GM23338 (cell line): ENCODE measurements around the gene ANKRD45. TPM values are rescaled to one million over a fixed set of nuclear protein-coding genes. Genes with fewer than 3 reads are reported as not detected.
A peak's percentile ranks its signal among the peaks of the same experiment; 100 is the strongest.

Source experiments
- ATAC-seq: fragments of 200-7000 bp; cut with Tn5 transposase; 3 replicates; pipeline ENCODE4 v1.9.1; 2020
- DNase-seq: peaks from one replicate; pipeline ENCODE4 v3.0.0-alpha.2; 2015; ENCODE audit warnings: low spot score
- H2AFZ ChIP-seq: fragments of 200-600 bp; sonication (generic); 2 replicates; pipeline ENCODE4 v1.8.0; 2016; ENCODE audit warnings: antibody characterized with exemption, mild to moderate bottlenecking, moderate library complexity
- H3F3A ChIP-seq: fragments of 200-600 bp; sonication (generic); replicated peaks from 2 replicates; pipeline ENCODE4 v1.8.0; 2017; ENCODE audit warnings: antibody characterized with exemption, mixed run types, low read depth
- H3K27ac ChIP-seq: fragments of 200-600 bp; sonication (generic); 2 replicates; pipeline ENCODE4 v1.6.1; 2016; ENCODE audit warnings: low read depth
- H3K27me3 ChIP-seq: fragments of 200-600 bp; sonication (generic); 2 replicates; pipeline ENCODE4 v1.8.0; 2016; ENCODE audit warnings: mild to moderate bottlenecking, mixed run types, moderate library complexity; ENCODE audit not compliant: insufficient read depth
- H3K36me3 ChIP-seq: fragments of 200-600 bp; sonication (generic); 2 replicates; pipeline ENCODE4 v1.8.0; 2016; ENCODE audit warnings: mild to moderate bottlenecking; ENCODE audit not compliant: insufficient read depth
- H3K4me1 ChIP-seq: fragments of 200-600 bp; sonication (generic); 2 replicates; pipeline ENCODE4 v1.8.0; 2016; ENCODE audit warnings: mild to moderate bottlenecking, moderate library complexity; ENCODE audit not compliant: insufficient read depth
- H3K4me2 ChIP-seq: fragments of 200-600 bp; sonication (generic); 2 replicates; pipeline ENCODE4 v1.7.1; 2017; ENCODE audit warnings: mixed run types
- H3K4me3 ChIP-seq: fragments of 200-600 bp; sonication (generic); 2 replicates; pipeline ENCODE4 v1.6.1; 2016; ENCODE audit warnings: mixed run types
- H3K79me2 ChIP-seq: fragments of 200-600 bp; sonication (generic); replicated peaks from 2 replicates; pipeline ENCODE4 v1.8.0; 2017; ENCODE audit warnings: mild to moderate bottlenecking; ENCODE audit not compliant: insufficient read depth
- H3K9me2 ChIP-seq: fragments of 200-600 bp; sonication (generic); 2 replicates; pipeline ENCODE4 v1.8.0; 2017; ENCODE audit not compliant: insufficient read depth
- H4K20me1 ChIP-seq: fragments of 200-600 bp; sonication (generic); replicated peaks from 2 replicates; pipeline ENCODE4 v1.8.0; 2017; ENCODE audit warnings: mild to moderate bottlenecking; ENCODE audit not compliant: insufficient read depth
- H3K27ac Mint-ChIP-seq: 2 replicates; pipeline ENCODE4 v1.8.0; 2020; ENCODE audit warnings: inconsistent platforms, mild to moderate bottlenecking, moderate library complexity, mixed read lengths
- H3K27me3 Mint-ChIP-seq: 3 replicates; pipeline ENCODE4 v1.8.0; 2022; ENCODE audit warnings: low read depth, mild to moderate bottlenecking, moderate library complexity, mixed read lengths, inconsistent platforms; ENCODE audit not compliant: insufficient read depth, poor library complexity
- H3K36me3 Mint-ChIP-seq: 3 replicates; pipeline ENCODE4 v1.8.0; 2021; ENCODE audit warnings: low read depth, mild to moderate bottlenecking, inconsistent platforms, moderate library complexity, mixed read lengths
- H3K4me1 Mint-ChIP-seq: 3 replicates; pipeline ENCODE4 v1.8.0; 2020; ENCODE audit warnings: mild to moderate bottlenecking, inconsistent platforms, mixed read lengths
- H3K4me3 Mint-ChIP-seq: 3 replicates; pipeline ENCODE4 v1.8.0; 2021; ENCODE audit warnings: moderate library complexity, mild to moderate bottlenecking, inconsistent platforms, mixed read lengths
- H3K9me3 Mint-ChIP-seq: 3 replicates; pipeline ENCODE4 v1.8.0; 2020; ENCODE audit warnings: moderate library complexity, mild to moderate bottlenecking, inconsistent platforms, mixed read lengths
- CREB1 ChIP-seq: fragments of 250-450 bp; sonication (Bioruptor Pico); IDR thresholded peaks from 2 replicates; pipeline ENCODE4 v1.5.0; 2020; ENCODE audit warnings: low read depth, mild to moderate bottlenecking, moderate library complexity
- CTCF ChIP-seq, 2 experiments: fragments of 200-600 bp in 1 of 2; sonication (generic) in 1 of 2; conservative IDR thresholded peaks; 2 replicates each; pipeline versions ENCODE4 v1.5.1 to v1.6.1; 2016 to 2017; ENCODE audit warnings: antibody characterized with exemption in 2 of 2, low read depth in 2 of 2, mild to moderate bottlenecking in 2 of 2, moderate library complexity in 1 of 2
- JUNB ChIP-seq: IDR thresholded peaks from one replicate; pipeline ENCODE4 v1.6.1; 2016; ENCODE audit warnings: antibody characterized with exemption; ENCODE audit not compliant: unreplicated experiment
- NANOG ChIP-seq: IDR thresholded peaks from 2 replicates; pipeline ENCODE4 v1.6.1; 2016; ENCODE audit warnings: antibody characterized with exemption, borderline replicate concordance
- POLR2AphosphoS5 ChIP-seq: IDR thresholded peaks from 2 replicates; pipeline ENCODE4 v1.6.1; 2016; ENCODE audit warnings: antibody characterized with exemption, low read depth
- STAT1 ChIP-seq: IDR thresholded peaks from one replicate; pipeline ENCODE4 v1.6.1; 2016; ENCODE audit warnings: antibody characterized with exemption; ENCODE audit not compliant: unreplicated experiment
- ZNF114 ChIP-seq: fragments of 250-450 bp; sonication (Bioruptor Pico); IDR thresholded peaks from 2 replicates; pipeline ENCODE4 v1.5.0; 2020; ENCODE audit warnings: mild to moderate bottlenecking, moderate library complexity
- ZNF331 ChIP-seq: fragments of 250-450 bp; sonication (Bioruptor Pico); IDR thresholded peaks from 2 replicates; pipeline ENCODE4 v1.5.0; 2020; ENCODE audit warnings: low read depth, mild to moderate bottlenecking, moderate library complexity
- polyA plus RNA-seq: library from polyadenylated mRNA; unstranded; fragments of >200 nt; fragmentation: Nextera tagmentation; extraction: Ambion mirVana; gene quantifications from 2 replicates; pipeline ENCODE4 v1.2.1, GENCODE V29; 2016
- total RNA-seq: library from RNA; depleted of rRNA; stranded (reverse); fragments of >200 nt; shearing (Covaris generic); gene quantifications from 2 replicates; pipeline ENCODE4 v1.2.3, GENCODE V29; 2014
- TF ChIP-seq, protein P1 (sequence below): IDR thresholded peaks from 2 replicates; pipeline ENCODE4 v1.6.1; 2016; ENCODE audit warnings: antibody characterized with exemption
- TF ChIP-seq, protein P2 (sequence below): IDR thresholded peaks from one replicate; pipeline ENCODE4 v1.6.1; 2018; ENCODE audit warnings: antibody characterized with exemption; ENCODE audit not compliant: unreplicated experiment

The ANKRD45 gene
- total and polyA plus RNA-seq, 2 experiments from 2014 or later, result 1.5 to 2.3 TPM

DNA sequence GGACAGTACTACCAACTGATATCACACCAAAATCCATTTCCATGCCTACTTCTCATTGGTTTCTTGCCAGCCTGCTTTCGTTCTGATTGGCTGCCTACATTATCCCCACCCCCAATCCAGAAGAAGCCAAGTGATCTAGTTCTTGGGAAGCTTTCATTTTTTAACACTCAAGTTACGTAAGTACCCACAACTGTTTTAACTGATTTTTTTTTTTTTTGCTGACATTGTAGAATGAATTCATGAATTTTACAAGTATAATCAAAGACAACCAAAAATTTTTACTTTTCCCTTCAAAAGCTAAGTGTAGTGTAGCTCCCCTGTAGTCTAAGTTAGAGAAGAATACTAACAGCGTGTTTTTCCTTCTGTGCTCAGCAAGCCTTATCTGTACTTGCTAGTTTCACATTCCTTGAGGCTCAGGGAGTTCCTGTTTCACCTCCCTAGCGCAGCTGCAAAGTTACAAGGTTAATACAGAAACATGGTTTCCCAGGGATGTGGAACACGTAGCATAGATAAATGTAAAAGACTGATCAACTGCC is 66.5 kb downstream of the ANKRD45 start, which contains the start of gene SLC9C2:
SLC9C2 (minus strand) TSS at position 17 of the 536 bp plus-strand sequence. CDS start 1,296 bp downstream, outside the sequence.
- Mint-ChIP-seq H3K36me3 (no peaks in the 10 kb centered on the region), H3K4me1 (no peaks in the 10 kb centered on the region), H3K27me3 (peaks cover 2% of the 10 kb centered on the region), H3K9me3 (no peaks in the 10 kb centered on the region), H3K4me3 (no peak within 1 kb of the TSS), H3K27ac (no peak within 1 kb of the TSS)
- H3K27me3 ChIP-seq, result no peaks in the 10 kb centered on the region
- H3K79me2 ChIP-seq, result no peaks in the 10 kb centered on the region
- H2AFZ ChIP-seq, result peak within 1 kb of the TSS; percentile 76; the same call in 1 of the 2 replicates
- H3K4me2 ChIP-seq, result no peak within 1 kb of the TSS
- H3K4me1 ChIP-seq, result no peaks in the 10 kb centered on the region
- TF ChIP-seq JUNB, result no peak
- TF ChIP-seq, protein P1, sequence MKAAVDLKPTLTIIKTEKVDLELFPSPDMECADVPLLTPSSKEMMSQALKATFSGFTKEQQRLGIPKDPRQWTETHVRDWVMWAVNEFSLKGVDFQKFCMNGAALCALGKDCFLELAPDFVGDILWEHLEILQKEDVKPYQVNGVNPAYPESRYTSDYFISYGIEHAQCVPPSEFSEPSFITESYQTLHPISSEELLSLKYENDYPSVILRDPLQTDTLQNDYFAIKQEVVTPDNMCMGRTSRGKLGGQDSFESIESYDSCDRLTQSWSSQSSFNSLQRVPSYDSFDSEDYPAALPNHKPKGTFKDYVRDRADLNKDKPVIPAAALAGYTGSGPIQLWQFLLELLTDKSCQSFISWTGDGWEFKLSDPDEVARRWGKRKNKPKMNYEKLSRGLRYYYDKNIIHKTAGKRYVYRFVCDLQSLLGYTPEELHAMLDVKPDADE, result no peak
- H3K27ac ChIP-seq, result no peak within 1 kb of the TSS
- no peaks in the 10 kb centered on the region for H3F3A ChIP-seq
- no peak for ATAC-seq
- no peaks in the 10 kb centered on the region for H4K20me1 ChIP-seq
- no peaks in the 10 kb centered on the region for H3K36me3 ChIP-seq
- no peak for DNase-seq
- H3K9me2 ChIP-seq, result peaks cover 4% of the 10 kb centered on the region; the same call in 1 of the 2 replicates
- H3K4me3 ChIP-seq, result no peak within 1 kb of the TSS

GRCh38 chr1:173601588-173601987 is 68.1 kb downstream of the ANKRD45 start:
- Histone ChIP-seq H3K9me2 (peaks cover 4% of the 10 kb centered on the region; the same call in 1 of the 2 replicates), H3K27me3 (no peaks in the 10 kb centered on the region), H3K79me2 (no peaks in the 10 kb centered on the region), H3K27ac (no peak overlapping the region), H3F3A (no peaks in the 10 kb centered on the region), H3K4me2 (no peak overlapping the region), H4K20me1 (no peaks in the 10 kb centered on the region), H3K4me3 (no peak overlapping the region), H2AFZ (peak overlapping the region; percentile 44; the same call in 1 of the 2 replicates), H3K36me3 (no peaks in the 10 kb centered on the region), H3K4me1 (no peaks in the 10 kb centered on the region)
- Mint-ChIP-seq H3K27me3 (peaks cover 2% of the 10 kb centered on the region), H3K36me3 (no peaks in the 10 kb centered on the region), H3K4me3 (no peak overlapping the region), H3K4me1 (no peaks in the 10 kb centered on the region), H3K9me3 (no peaks in the 10 kb centered on the region), H3K27ac (no peak overlapping the region)
- no peak for DNase-seq
- no peak for ATAC-seq
- TF ChIP-seq CTCF (conservative IDR thresholded peaks at IDR 0.05; ENCODE audit: low read depth in 2 of 2) (no peak), NANOG (no peak), ZNF114 (no peak), ZNF331 (CRISPR knock-in tag) (no peak), POLR2AphosphoS5 (no peak), CREB1 (CRISPR knock-in tag) (no peak), STAT1 (no peak)
- TF ChIP-seq, protein P1, result no peak
- TF ChIP-seq, protein P2, sequence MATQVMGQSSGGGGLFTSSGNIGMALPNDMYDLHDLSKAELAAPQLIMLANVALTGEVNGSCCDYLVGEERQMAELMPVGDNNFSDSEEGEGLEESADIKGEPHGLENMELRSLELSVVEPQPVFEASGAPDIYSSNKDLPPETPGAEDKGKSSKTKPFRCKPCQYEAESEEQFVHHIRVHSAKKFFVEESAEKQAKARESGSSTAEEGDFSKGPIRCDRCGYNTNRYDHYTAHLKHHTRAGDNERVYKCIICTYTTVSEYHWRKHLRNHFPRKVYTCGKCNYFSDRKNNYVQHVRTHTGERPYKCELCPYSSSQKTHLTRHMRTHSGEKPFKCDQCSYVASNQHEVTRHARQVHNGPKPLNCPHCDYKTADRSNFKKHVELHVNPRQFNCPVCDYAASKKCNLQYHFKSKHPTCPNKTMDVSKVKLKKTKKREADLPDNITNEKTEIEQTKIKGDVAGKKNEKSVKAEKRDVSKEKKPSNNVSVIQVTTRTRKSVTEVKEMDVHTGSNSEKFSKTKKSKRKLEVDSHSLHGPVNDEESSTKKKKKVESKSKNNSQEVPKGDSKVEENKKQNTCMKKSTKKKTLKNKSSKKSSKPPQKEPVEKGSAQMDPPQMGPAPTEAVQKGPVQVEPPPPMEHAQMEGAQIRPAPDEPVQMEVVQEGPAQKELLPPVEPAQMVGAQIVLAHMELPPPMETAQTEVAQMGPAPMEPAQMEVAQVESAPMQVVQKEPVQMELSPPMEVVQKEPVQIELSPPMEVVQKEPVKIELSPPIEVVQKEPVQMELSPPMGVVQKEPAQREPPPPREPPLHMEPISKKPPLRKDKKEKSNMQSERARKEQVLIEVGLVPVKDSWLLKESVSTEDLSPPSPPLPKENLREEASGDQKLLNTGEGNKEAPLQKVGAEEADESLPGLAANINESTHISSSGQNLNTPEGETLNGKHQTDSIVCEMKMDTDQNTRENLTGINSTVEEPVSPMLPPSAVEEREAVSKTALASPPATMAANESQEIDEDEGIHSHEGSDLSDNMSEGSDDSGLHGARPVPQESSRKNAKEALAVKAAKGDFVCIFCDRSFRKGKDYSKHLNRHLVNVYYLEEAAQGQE, result no peak
